ENCODE data around the gene FILIP1L.

DNA sequence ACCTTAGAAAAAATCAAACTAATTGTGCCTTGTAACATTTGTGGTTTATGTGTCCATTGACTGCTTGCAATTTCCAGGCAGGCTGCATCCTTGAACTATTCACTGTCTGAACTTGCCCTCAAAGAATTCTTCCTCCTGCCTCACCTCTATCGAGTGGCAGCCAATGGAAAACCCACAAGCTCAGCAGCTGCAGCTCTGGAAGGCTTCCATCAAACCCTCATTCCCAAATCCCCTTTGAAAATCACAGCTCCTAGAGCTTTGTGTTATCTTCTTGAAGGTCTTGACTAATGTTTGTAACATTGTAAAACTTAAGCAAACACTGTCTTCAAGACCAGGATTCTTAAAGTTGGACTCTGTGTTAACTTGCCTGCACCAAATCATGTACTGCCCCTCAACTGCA lies 81.1 kb downstream of the FILIP1L start:
- TF ChIP-seq, protein P1, sequence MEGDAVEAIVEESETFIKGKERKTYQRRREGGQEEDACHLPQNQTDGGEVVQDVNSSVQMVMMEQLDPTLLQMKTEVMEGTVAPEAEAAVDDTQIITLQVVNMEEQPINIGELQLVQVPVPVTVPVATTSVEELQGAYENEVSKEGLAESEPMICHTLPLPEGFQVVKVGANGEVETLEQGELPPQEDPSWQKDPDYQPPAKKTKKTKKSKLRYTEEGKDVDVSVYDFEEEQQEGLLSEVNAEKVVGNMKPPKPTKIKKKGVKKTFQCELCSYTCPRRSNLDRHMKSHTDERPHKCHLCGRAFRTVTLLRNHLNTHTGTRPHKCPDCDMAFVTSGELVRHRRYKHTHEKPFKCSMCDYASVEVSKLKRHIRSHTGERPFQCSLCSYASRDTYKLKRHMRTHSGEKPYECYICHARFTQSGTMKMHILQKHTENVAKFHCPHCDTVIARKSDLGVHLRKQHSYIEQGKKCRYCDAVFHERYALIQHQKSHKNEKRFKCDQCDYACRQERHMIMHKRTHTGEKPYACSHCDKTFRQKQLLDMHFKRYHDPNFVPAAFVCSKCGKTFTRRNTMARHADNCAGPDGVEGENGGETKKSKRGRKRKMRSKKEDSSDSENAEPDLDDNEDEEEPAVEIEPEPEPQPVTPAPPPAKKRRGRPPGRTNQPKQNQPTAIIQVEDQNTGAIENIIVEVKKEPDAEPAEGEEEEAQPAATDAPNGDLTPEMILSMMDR (IDR thresholded peaks at IDR 0.05), result no peak
- no peak for TF ChIP-seq EZH2phosphoT487 (IDR thresholded peaks at IDR 0.05)
